Gastroesophageal sphincter (tissue), 4 donors: ENCODE data around the gene CCDC170. TPM values are rescaled to one million over a fixed set of nuclear protein-coding genes. Genes with fewer than 3 reads are reported as not detected.

ENCODE experiments used
- ATAC-seq: fragments of 150-250 bp; one replicate; pipeline ENCODE4 v1.9.1; 2016; ENCODE audit warnings: mild to moderate bottlenecking, moderate library complexity
- H3K27ac ChIP-seq, 4 donors: fragments of 200-600 bp; sonication (generic) in 3 of 4; 1 replicate in 3 of 4; 2 replicates in 1 of 4; pipeline ENCODE4 v1.5.1; 2016 to 2019
- H3K27me3 ChIP-seq: fragments of 200-600 bp; sonication (generic); one replicate; pipeline ENCODE4 v1.5.1; 2019
- H3K36me3 ChIP-seq, 2 donors: fragments of 200-600 bp; sonication (generic); one replicate each; pipeline ENCODE4 v1.5.1; 2019; ENCODE audit warnings: control low read depth in 1 of 2
- H3K4me1 ChIP-seq, 3 donors: fragments of 200-600 bp; sonication (generic); 1 replicate in 2 of 3; 2 replicates in 1 of 3; pipeline ENCODE4 v1.5.1; 2016 to 2019; ENCODE audit warnings: control low read depth in 2 of 3
- H3K4me3 ChIP-seq, 2 donors: fragments of 200-600 bp; sonication (generic); one replicate each; pipeline ENCODE4 v1.5.1; 2019; ENCODE audit warnings: mild to moderate bottlenecking in 1 of 2, moderate library complexity in 1 of 2
- H3K9me3 ChIP-seq, 3 donors: fragments of 200-600 bp; sonication (generic); one replicate each; pipeline ENCODE4 v1.5.1; 2017 to 2019; ENCODE audit warnings: control low read depth in 2 of 3
- EP300 ChIP-seq: sonication (generic); formaldehyde crosslinking; IDR thresholded peaks from one replicate; pipeline ENCODE4 v1.6.1; 2017; ENCODE audit warnings: antibody characterized with exemption, mild to moderate bottlenecking
- POLR2A ChIP-seq, 2 donors: fragments of 450-650 bp; IDR thresholded peaks; one replicate each; pipeline ENCODE4 v1.6.1; 2017; ENCODE audit warnings: antibody characterized with exemption in 2 of 2, mild to moderate bottlenecking in 2 of 2, moderate library complexity in 1 of 2
- POLR2AphosphoS5 ChIP-seq: sonication (generic); formaldehyde crosslinking; IDR thresholded peaks from one replicate; pipeline ENCODE4 v1.6.1; 2017; ENCODE audit warnings: antibody characterized with exemption
- WGBS, 2 donors: methylation state at CpG; one replicate each; pipeline ENCODE4 v1.1.5; 2018; ENCODE audit warnings: low coverage in 1 of 2; 5-methylcytosine and 5-hydroxymethylcytosine counted together
- total RNA-seq, 4 donors: library from RNA; depleted of rRNA; stranded (reverse); fragments of >200 nt; gene quantifications; one replicate each; pipeline ENCODE4 v1.1.0, GENCODE V29; 2016
- TF ChIP-seq, protein P1 (sequence below), 4 experiments: fragments of 200-600 bp in 2 of 4; fragments of 450-650 bp in 2 of 4; sonication (generic) in 1 of 4; IDR thresholded peaks; one replicate each; pipeline ENCODE4 v1.5.1; 2017 to 2019; ENCODE audit warnings: antibody characterized with exemption in 4 of 4, mild to moderate bottlenecking in 2 of 4, moderate library complexity in 2 of 4

CCDC170 gene
- total RNA-seq, 4 donors from 2014 or later: 0.23 to 1.2 (median 0.77) TPM

DNA sequence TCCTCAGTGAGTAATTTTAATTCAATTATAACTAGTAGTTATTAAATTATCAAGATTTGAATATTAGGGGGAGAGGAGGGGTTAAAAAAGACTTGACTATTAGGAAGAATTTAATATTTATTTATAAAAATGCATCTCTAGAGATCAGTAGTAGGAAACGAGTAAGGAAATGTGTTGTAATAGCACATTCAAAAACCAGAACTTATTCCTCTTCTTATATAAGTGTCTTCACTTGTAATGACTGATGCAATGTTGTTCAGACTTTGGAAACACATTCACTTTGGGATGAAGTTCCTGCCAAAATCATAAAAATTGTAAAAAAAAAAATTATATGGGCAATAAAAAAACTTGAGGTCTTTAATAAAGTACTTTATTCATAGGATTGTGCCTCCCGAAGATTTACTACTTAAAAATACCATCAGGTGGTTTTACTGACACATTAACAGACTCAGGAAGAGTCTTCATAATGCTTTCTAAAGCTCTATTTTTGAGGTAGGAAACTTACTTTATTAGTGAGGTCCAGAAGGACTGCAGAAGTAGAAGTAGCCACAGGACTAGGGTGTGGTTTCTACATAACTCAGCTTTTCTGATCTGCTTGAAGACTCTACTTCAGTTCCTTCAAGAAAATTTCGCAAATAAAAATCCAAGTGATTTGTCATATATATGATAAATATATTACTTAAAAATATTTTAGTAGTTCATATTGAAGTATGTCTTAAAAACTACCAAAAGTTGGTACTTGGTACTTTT lies 59.8 kb downstream of the CCDC170 start:
- TF ChIP-seq, protein P1, sequence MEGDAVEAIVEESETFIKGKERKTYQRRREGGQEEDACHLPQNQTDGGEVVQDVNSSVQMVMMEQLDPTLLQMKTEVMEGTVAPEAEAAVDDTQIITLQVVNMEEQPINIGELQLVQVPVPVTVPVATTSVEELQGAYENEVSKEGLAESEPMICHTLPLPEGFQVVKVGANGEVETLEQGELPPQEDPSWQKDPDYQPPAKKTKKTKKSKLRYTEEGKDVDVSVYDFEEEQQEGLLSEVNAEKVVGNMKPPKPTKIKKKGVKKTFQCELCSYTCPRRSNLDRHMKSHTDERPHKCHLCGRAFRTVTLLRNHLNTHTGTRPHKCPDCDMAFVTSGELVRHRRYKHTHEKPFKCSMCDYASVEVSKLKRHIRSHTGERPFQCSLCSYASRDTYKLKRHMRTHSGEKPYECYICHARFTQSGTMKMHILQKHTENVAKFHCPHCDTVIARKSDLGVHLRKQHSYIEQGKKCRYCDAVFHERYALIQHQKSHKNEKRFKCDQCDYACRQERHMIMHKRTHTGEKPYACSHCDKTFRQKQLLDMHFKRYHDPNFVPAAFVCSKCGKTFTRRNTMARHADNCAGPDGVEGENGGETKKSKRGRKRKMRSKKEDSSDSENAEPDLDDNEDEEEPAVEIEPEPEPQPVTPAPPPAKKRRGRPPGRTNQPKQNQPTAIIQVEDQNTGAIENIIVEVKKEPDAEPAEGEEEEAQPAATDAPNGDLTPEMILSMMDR (IDR thresholded peaks at IDR 0.05): no peak
- no peak for TF ChIP-seq POLR2A (IDR thresholded peaks at IDR 0.05)
- no peak for TF ChIP-seq EP300
- no peak for TF ChIP-seq POLR2AphosphoS5
- Histone ChIP-seq H3K27ac (no peak overlapping the region), H3K36me3 (no peaks in the 10 kb centered on the region), H3K9me3 (peaks cover 0 to 17% (median 0%) of the 10 kb centered on the region in 3 donors), H3K4me3 (no peak overlapping the region), H3K4me1 (no peaks in the 10 kb centered on the region), H3K27me3 (no peaks in the 10 kb centered on the region)
- ATAC-seq: peak; percentile 51
- 55 to 68% methylated on average over 3 of the region's 3 CpGs for WGBS, 2 donors

DNA sequence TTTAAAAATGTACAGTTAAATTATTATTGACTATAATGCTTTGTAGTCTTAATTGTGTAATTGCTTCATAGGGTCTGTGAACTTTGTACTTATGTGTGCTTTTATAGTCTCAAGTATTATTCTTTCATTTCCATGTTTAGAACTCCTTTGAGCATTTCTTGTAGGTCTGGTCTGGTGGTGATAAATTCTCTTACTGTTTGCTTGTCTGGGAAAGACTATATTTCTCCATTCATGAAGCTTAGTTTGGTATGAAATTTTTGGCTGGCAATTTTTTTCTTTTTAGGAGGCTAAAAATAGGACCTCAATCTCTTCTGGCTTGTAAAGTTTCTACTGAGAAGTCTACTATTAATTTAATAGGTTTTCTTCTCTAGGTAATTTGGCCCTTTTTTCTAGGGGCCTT lies 67.4 kb downstream of the CCDC170 start:
- no peaks in the 10 kb centered on the region for H3K36me3 ChIP-seq
- no peak overlapping the region for H3K27ac ChIP-seq
- ATAC-seq: no peak
- H3K9me3 ChIP-seq: peaks cover 0 to 50% (median 1%) of the 10 kb centered on the region in 3 donors
- H3K4me3 ChIP-seq: no peak overlapping the region
- TF ChIP-seq, protein P1 (IDR thresholded peaks at IDR 0.05): no peak
- TF ChIP-seq POLR2A (IDR thresholded peaks at IDR 0.05) (no peak), POLR2AphosphoS5 (no peak), EP300 (no peak)
- H3K4me1 ChIP-seq: no peaks in the 10 kb centered on the region
- H3K27me3 ChIP-seq: no peaks in the 10 kb centered on the region

DNA sequence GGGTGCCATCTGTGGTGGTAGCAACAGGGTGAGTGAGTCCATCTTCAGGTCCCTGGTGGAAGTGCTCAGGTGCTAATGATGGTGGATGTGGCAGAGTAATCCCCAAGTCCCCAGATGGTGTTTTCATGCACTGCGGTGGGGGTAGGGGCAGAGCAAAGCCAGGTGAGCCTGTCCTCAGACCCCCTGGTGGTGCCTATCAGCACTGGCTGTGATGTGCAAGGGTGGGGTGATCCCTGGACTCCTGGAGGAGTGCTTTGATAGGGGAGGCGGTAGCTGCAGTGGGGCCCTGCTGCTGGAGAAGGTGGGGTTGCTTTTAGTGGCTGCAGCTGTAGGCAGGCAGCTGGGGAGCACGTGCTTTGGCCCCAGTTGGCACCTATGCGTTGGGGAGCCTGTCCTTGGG lies 70.8 kb downstream of the CCDC170 start:
- no peak overlapping the region for H3K4me3 ChIP-seq
- H3K27me3 ChIP-seq: no peaks in the 10 kb centered on the region
- H3K9me3 ChIP-seq: peaks cover 0 to 35% (median 1%) of the 10 kb centered on the region in 3 donors
- 0% methylated on average over 1 of the region's 4 CpGs; no CpG with 5 or more reads in 1 of the 2 donors for WGBS, 2 donors
- H3K36me3 ChIP-seq: no peaks in the 10 kb centered on the region
- TF ChIP-seq EP300 (no peak), POLR2A (IDR thresholded peaks at IDR 0.05) (no peak), POLR2AphosphoS5 (no peak)
- TF ChIP-seq, protein P1 (IDR thresholded peaks at IDR 0.05): no peak
- H3K4me1 ChIP-seq: no peaks in the 10 kb centered on the region
- no peak for ATAC-seq
- H3K27ac ChIP-seq: no peak overlapping the region

DNA sequence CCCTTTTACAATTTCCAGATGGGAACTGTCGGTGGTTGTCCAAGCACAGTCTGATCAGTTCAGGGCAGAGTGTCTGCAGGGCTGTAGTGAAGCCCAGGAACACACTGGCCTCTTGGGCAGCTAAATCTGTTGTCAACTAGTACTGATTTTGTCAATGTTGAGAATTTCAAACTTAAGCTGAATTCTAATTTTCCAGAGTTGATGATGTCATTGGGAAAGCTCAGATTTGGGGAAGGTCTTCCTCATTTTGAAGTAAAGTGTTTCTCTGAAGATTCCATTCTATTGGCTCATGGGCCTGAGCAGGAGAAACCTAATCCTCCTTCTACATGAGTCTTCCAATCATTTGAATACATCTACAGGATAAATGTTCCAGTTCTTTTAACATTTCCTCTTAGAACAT lies 72.1 kb downstream of the CCDC170 start:
- TF ChIP-seq POLR2A (IDR thresholded peaks at IDR 0.05): no peak
- TF ChIP-seq, protein P1 (IDR thresholded peaks at IDR 0.05): no peak
- no peak for TF ChIP-seq POLR2AphosphoS5
- TF ChIP-seq EP300: no peak
- Histone ChIP-seq H3K4me3 (no peak overlapping the region), H3K27ac (no peak overlapping the region), H3K27me3 (no peaks in the 10 kb centered on the region), H3K9me3 (peaks cover 0 to 29% (median 1%) of the 10 kb centered on the region in 3 donors), H3K4me1 (no peaks in the 10 kb centered on the region), H3K36me3 (no peaks in the 10 kb centered on the region)
- ATAC-seq: no peak
- 17 to 67% methylated on average over 1 of the region's 1 CpG for WGBS, 2 donors

DNA sequence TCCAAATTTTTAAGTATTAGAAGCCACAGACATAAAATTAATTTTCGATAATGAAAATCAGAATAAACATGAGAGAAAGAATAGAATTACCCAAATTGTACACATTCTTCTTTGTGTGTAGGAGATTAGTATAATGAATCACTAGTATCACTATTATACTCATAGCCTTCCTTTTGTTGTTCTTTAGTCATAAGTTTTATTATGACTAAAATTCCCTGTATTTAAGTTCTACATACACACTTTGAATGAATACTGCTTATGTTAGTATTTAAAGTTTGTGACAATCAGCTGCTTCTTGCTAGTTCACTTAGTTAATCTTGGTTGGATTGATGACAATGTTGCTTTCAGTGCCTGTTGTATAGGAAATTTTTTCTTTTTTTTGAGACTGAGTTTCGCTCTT lies 72.7 kb downstream of the CCDC170 start:
- H3K36me3 ChIP-seq: no peaks in the 10 kb centered on the region
- no peaks in the 10 kb centered on the region for H3K27me3 ChIP-seq
- no peak overlapping the region for H3K27ac ChIP-seq
- no peak for TF ChIP-seq EP300
- no peak for TF ChIP-seq POLR2AphosphoS5
- TF ChIP-seq, protein P1 (IDR thresholded peaks at IDR 0.05): no peak
- no peak for TF ChIP-seq POLR2A (IDR thresholded peaks at IDR 0.05)
- H3K4me3 ChIP-seq: no peak overlapping the region
- no peak for ATAC-seq
- no peaks in the 10 kb centered on the region for H3K4me1 ChIP-seq
- H3K9me3 ChIP-seq: peaks cover 0 to 23% (median under 1%) of the 10 kb centered on the region in 3 donors
- 36 to 42% methylated on average over 2 of the region's 2 CpGs for WGBS, 2 donors
